Measurements from ENCODE around the gene PIWIL1. TPM values are rescaled to one million over a fixed set of nuclear protein-coding genes. Genes with fewer than 3 reads are reported as not detected.

PIWIL1 gene
- total and polyA plus RNA-seq, 10 donors = 0.03 to 3.5 (median 0.61) TPM; not detected in 1

- WGBS, 5 donors = 87 to 92% (median 89%) methylated on average over 14 to 18 of the region's 18 CpGs
- H3K27ac ChIP-seq = no peak overlapping the region
- peak; percentile 62 for DNase-seq
- intact Hi-C loops (cut with DNase I; ENCODE audit: low total_unique reads) = no loop called here
- no peaks in the 10 kb centered on the region for H3K4me1 ChIP-seq
- no peaks in the 10 kb centered on the region for H3K36me3 ChIP-seq
- peaks cover 0 to 7% (median 0%) of the 10 kb centered on the region in 7 donors for H3K27me3 ChIP-seq (replicated peaks in 1 of 7)
- no peak overlapping the region for H3K4me3 ChIP-seq
- H3K9me3 ChIP-seq = no peaks in the 10 kb centered on the region
- TF ChIP-seq CTCF (IDR thresholded peaks at IDR 0.05 in 8 of 11, conservative IDR thresholded peaks at IDR 0.05 in 3 of 11) = no peak
- TF ChIP-seq POLR2A (IDR thresholded peaks at IDR 0.05) = no peak
- no peak for TF ChIP-seq POLR2AphosphoS5 (IDR thresholded peaks at IDR 0.05)
Observed at GRCh38 chr12:130413909-130414308, 76.2 kb downstream of the PIWIL1 start.

GRCh38 chr12:130414381-130414780, 76.7 kb downstream of the PIWIL1 start:
- Histone ChIP-seq H3K27ac (no peak overlapping the region), H3K36me3 (no peaks in the 10 kb centered on the region), H3K4me3 (no peak overlapping the region), H3K9me3 (no peaks in the 10 kb centered on the region), H3K27me3 (replicated peaks in 1 of 7) (peaks cover 0 to 7% (median 0%) of the 10 kb centered on the region in 7 donors), H3K4me1 (no peaks in the 10 kb centered on the region)
- DNase-seq = peak; percentile 41
- intact Hi-C loops (cut with DNase I; ENCODE audit: low total_unique reads) = no loop called here
- WGBS, 5 donors = 80 to 92% (median 84%) methylated on average over 7 of the region's 7 CpGs
- no peak for TF ChIP-seq CTCF (IDR thresholded peaks at IDR 0.05 in 8 of 11, conservative IDR thresholded peaks at IDR 0.05 in 3 of 11)

- no peaks in the 10 kb centered on the region for H3K4me1 ChIP-seq
- H3K4me3 ChIP-seq = no peak overlapping the region
- H3K27me3 ChIP-seq (replicated peaks in 1 of 7) = peaks cover 0 to 7% (median 0%) of the 10 kb centered on the region in 7 donors
- H3K36me3 ChIP-seq = no peaks in the 10 kb centered on the region
- 72 to 85% (median 81%) methylated on average over 3 of the region's 3 CpGs for WGBS, 5 donors
- DNase-seq = no peak
- H3K9me3 ChIP-seq = no peaks in the 10 kb centered on the region
- TF ChIP-seq POLR2AphosphoS5 (IDR thresholded peaks at IDR 0.05) (no peak), POLR2A (IDR thresholded peaks at IDR 0.05) (no peak), CTCF (IDR thresholded peaks at IDR 0.05 in 8 of 11, conservative IDR thresholded peaks at IDR 0.05 in 3 of 11) (no peak)
- H3K27ac ChIP-seq = no peak overlapping the region
- intact Hi-C loops (cut with DNase I; ENCODE audit: low total_unique reads) = no loop called here
Observed at GRCh38 chr12:130418251-130418650, 80.6 kb downstream of the PIWIL1 start.

- H3K36me3 ChIP-seq = no peaks in the 10 kb centered on the region
- peaks cover 0 to 3% (median 0%) of the 10 kb centered on the region in 7 donors for H3K27me3 ChIP-seq (replicated peaks in 1 of 7)
- H3K4me3 ChIP-seq = no peak overlapping the region
- no peaks in the 10 kb centered on the region for H3K9me3 ChIP-seq
- peak; percentile 33 for DNase-seq
- H3K4me1 ChIP-seq = no peaks in the 10 kb centered on the region
- 68 to 75% (median 70%) methylated on average over 6 of the region's 6 CpGs for WGBS, 5 donors
- intact Hi-C loops (cut with DNase I; ENCODE audit: low total_unique reads) = no loop called here
- no peak overlapping the region for H3K27ac ChIP-seq
- TF ChIP-seq POLR2AphosphoS5 (IDR thresholded peaks at IDR 0.05) (no peak), CTCF (IDR thresholded peaks at IDR 0.05 in 8 of 11, conservative IDR thresholded peaks at IDR 0.05 in 3 of 11) (no peak), POLR2A (IDR thresholded peaks at IDR 0.05) (no peak)
Observed at GRCh38 chr12:130419116-130419515, 81.4 kb downstream of the PIWIL1 start.

Data from spleen (tissue), 11 donors.